T-helper 2 cell treated with Interferon-gamma antibody and Interleukin-4, amounts not matched to agents 100 ng/mL and 5 ng/mL, for 36 hours (primary cell): ENCODE measurements around the gene ME3. TPM values are rescaled to one million over a fixed set of nuclear protein-coding genes. Genes with fewer than 3 reads are reported as not detected.

Experiments used
- intact Hi-C: fragments of 100-400 bp; cut with micrococcal nuclease; formaldehyde crosslinking; loops from one replicate; pipeline ENCODE4 v1.15.1; 2023
- total RNA-seq: library from RNA; stranded (reverse); gene quantifications from 2 replicates; pipeline ENCODE4 v1.2.3, GENCODE V29; 2022

ME3 gene
- total RNA-seq, 1 donor from 2014 or later: 0.95 TPM

DNA sequence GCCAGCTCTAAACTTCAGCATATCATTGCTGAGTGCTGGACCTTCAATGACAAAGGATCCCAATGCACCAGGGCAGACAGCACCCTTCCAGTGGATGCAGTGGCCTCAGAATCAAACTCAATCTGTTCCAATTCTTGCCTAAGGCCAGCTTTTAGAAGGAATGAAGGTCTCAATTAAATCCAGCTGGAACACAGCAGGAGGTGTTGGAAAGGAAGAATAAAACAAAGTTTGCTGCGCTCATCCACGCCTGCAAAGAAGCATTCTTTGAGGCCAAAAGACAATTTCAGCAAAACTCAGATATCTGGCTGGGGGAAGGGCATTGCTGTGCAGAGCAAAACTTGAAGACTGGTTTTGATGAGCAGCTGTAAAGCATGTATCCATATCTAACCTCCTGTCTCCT is 177.1 kb downstream of the ME3 start:
- intact Hi-C loops: no loop called here

DNA sequence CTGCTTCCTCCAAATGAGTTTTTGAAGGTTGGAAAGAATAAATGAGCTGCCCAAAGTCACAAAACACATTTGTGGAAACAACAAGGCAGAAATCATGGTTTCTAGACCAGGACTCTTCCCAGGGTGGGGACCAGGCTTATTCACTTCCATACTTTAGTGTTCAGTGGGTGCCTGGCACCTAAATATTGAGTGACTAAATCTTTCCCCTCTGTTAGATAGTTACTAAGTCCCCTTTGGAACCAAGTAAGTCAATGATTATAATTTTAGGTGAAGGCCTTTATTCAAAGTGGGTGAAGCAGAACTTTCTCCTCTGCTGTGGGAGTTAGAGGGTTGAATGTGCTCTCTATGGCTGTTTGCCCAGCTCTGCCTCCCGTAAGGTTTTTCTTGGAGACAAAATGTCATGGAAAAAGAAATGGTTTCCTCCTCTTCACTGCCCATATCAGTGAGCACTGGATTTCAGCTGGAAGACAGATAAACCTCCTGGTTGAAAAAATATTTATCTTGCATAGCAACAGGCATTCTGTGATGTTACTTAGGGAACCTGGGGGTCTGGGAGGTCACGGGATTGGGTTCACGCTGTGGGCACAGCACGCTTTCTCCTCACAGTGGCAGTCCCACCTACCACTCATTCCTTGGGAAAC is 179.9 kb downstream of the ME3 start:
- intact Hi-C loops: no loop called here

DNA sequence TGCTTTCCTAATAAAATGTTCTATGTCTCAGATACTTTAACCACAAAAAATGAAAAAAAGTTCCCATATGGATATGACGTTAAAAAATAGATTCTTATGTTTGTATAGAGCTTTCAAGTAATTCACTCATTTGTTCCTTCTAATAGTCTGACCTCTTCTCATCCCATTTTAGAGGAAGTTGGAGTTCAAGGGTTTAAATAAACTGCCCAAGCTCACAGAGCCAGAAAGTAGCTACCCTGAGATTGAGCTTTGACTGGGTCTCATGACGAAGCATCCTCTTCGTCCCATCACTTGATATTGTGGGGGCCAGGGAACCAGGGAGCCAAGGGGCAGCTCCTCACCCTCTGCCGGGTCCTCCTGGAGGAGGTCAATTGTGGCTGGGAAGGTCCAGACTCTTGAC is 181.4 kb downstream of the ME3 start:
- intact Hi-C loops: no loop called here

DNA sequence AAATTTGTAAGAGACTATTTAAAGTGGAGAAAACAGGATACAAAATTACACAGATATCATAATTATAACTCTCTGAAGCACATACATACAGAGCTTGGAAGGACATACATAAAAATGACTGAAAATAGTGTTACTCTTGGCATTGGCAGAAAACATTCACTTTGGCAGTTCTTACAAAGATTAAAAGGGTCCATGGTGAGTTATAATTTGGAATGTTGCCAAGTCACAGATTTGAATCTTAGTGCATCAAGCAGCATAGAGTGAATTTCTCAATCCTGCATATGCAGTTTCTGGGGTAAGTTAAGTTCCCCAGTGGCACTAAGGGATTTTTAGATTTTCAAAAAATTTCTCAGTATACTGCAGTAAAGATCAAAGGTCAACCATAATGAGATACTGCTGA is 181.8 kb downstream of the ME3 start:
- intact Hi-C loops: no loop called here

DNA sequence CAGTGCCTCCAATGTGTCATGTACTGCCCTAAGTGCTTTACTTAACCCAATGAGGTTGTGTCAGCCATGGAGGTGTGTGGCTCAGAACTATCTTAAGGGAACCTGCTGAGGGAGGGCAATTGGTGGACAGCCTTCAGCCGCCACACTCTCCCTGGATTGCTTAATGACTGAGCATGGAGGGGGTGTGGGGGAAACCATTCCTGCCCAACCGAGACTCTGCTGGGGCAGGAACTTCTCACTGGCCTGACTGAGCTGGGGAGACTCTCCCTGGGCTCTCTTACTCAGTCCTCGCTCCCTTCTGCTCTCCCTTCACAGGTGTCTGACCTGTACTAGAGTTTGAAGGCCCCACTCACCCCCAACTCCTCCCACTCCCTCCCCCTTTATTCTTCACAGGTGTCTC is 183.0 kb downstream of the ME3 start:
- intact Hi-C loops: no loop called here

DNA sequence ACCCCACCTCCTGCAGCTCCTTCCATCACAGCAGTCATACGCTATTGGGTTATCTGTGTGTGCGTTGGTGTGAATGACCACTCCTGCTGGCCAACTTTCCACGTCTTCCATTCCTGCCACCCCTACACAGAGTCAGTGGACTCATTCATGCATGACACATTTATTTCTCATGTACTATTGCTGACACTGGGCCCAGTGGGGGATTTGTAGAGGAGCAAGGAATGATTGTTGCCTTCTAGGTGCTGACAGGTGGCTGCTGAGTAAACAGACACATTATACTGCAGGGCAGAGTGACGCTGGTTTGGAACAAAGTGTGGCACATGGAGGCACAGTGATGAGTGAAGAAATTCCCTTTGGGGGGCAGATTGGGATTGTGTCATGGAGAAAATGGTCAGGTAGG is 183.9 kb downstream of the ME3 start:
- intact Hi-C loops: no loop called here

DNA sequence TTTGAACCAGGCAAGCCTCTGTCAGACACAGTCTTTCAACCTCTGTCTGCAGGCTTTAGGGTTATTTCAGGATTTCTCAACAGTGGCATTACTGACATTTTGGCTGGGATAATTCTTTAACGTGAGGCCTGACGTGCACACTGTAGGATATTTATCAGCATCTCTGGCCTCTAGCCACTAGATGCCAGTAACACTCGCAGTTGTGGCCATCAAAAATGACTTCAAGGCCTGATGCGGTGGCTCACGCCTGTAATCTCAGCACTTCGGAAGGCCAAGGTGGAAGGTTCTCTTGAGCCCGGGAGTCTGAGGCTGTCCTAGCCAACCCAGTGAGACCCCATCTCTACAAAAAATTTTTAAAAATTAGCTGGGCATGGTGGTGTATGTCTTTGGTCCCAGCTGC is 184.7 kb downstream of the ME3 start:
- intact Hi-C loops: no loop called here

DNA sequence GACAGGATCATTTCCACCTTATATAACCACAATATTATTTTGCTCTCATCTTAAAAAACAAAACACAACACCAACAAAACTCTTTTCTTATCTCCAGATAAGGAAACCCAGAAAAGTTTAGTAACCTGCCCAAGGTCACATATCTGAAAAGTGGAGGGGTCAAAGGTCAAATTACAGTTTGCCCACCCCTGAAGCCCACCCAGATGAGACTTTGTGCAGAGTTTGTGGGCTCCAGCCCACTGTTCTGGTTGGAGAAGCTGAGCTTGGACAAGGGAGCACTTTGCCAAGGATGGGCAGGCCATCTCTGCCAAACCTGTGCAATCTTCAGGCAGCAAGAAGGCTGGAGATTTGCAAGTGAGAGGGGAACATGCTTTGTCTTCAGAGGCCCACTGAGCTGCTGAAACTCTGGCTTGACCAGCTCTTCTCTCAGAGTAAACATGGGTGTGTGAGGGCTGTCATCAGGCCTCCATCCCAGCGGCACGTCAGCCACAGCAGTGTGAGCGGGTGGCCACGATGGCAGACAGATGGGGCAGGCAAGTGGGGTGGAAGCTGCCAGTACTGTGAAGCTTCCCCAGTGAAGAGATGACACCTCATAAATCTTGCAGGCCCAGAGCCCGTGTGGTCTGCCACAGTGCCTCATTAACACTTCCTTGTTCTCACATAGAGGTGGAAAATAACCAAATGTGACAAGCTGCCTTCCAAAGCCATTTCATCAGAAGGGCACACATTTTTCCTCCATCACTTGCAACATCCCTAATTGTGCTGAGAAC is 186.0 kb downstream of the ME3 start:
- intact Hi-C loops: no loop called here

DNA sequence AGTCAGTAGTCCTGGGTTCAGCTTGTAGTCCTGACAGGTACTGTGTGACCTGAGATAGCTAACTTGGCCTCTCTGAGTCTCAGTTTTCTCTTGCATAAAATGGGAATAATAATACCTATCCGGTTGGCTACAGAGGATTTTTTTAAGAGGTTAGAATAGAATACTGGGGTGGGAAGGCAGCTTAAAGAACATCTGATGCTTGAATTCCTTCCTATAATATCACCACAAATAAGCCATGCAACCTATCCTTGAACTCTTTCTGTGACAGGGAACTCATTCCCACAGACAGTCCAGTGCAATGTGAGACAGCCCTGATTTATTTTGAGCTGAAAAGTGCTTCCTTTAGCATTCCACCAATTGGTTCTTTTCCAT is 187.6 kb downstream of the ME3 start:
- intact Hi-C loops: no loop called here

DNA sequence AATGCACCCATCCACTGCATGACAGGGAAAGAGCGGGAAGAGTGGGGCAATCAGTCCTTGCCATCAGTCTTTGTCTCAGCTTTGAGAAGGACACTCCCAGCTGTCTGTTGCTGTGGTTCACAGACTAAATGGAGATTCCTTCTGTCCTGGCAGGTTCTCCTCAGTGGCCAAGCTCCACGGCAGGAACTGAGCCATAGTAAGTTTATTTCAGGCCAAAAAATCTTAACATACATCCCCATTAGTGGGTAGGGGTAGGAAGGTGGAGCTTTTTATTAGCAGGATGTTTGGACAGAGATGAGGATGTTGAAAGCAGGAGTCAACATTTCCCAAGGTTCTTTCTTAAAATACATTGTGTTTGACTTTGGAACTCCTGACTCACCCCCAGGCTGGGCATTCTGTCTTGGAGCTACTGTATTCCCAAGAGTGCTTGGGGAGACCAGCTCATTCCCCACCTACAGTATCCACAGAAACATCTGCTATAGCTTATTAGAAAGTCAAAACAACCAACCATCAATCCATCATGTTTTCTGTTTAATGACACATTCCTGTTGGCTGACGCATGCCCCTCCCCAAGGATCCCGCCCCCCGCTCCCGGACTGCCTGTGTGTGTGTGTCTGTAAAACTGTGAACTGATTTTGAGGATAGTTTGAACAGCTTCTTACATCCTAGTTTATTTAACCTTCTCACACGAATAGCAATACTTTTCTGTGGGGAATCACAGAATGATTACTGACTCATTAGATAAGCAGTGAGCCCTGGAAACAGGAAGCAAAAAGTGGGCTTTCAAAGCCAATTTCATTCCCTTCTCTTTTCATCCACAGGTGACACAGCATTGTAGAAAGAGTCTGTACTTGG is 188.2 kb downstream of the ME3 start:
- intact Hi-C loops: no loop called here

DNA sequence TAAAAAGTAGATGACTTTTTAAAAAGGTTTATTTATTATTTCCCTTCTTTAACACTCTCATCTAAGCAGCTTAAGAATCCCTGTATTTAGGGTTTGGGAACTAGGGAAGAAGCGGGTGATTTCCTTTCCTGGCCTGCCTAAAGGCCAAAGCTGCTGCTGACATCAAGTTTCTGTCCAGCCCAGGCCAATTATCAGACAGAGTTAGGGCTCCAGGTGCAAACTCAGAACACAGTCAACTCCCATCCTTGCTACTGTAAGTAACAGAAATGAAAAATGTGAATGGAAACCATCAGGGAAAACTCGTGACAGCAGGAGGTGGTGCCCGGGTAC is 188.8 kb downstream of the ME3 start:
- intact Hi-C loops: no loop called here

DNA sequence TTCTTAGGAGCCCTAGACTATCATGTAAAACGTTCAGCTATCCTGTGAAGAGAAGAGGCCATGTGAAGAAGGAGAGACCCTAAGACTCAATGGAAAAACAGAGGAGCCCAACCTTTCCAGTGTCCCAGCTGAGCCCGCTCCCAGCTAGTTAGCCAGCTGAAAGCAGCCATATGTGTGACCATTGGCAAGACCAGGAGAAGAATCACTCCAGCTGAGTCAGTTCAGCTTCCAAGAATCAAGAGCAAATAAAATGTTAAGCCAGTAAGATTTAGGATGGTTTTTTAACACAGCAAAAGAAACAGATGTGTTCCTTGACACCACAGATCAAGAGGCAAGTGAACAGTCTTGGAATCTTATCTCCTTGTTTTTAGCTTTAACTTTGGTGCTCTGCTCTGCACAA is 189.7 kb downstream of the ME3 start:
- intact Hi-C loops: no loop called here

DNA sequence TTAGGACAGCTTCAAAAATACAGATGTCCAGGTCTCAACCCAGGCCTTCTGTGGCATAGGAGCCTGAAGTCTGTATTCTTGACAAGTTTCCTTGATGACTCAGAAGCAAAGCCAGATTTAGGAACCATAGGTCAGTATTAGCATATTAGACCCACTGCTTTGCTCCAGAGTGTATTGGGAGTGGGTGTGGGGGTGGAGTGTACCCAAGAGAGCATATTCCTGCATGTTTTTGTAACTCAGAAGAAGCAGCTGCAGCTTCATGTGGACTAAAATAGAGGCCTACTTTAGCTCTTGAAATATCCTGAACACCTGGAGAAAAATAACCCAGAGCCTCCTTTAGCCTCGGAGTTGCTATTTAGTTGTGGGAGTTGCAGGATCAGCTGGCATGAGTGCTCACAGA is 191.0 kb downstream of the ME3 start:
- intact Hi-C loops: no loop called here

DNA sequence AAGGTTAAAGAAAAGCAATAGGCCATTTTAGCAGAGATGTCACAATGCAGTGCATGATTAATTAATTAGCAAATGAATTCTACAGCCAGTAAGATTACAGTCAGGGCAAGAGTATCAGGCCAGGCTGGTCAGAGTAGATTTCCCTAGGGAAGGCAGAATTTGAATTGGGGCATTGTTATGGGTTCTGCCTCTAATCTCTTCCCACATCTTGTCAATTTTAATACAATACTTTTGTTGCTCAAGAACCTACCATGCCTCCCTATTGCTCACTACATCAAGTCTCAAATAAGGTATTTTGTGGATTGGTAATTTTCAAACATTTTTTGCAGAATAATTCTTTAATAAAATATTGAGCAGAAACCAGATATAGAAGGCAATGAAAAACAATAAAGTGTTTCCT is 194.1 kb downstream of the ME3 start:
- intact Hi-C loops: no loop called here

DNA sequence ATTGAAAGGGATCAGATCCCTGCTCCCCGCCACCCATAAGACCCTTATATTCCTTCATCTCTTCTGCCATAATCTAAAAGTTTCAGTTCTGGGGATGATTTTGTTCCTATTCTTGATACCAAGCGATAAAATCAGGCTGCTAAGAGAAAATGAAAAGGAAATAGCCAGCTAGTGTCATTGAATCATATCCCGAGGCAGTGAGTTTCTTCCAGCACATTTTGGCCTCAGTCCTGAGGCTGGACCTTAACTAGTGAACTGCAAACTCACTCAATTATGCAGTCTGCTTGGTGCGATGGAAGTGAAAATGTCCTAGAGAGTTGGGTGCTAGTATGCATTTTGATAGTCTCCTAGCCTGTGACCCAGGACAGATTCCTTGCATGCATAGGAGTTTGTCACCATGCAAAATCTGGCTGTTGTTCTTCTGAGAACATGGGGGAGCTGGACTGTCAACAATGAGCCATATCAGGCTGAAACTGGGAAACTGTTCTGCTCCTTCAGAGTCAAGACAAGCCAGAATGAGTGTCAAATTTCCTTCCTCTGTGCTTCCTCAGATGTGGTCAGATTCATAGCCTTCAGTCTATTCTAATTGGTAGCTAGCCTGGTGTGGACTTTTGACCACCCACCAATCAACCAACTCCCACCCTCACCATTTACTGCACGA is 194.8 kb downstream of the ME3 start:
- intact Hi-C loops: no loop called here

DNA sequence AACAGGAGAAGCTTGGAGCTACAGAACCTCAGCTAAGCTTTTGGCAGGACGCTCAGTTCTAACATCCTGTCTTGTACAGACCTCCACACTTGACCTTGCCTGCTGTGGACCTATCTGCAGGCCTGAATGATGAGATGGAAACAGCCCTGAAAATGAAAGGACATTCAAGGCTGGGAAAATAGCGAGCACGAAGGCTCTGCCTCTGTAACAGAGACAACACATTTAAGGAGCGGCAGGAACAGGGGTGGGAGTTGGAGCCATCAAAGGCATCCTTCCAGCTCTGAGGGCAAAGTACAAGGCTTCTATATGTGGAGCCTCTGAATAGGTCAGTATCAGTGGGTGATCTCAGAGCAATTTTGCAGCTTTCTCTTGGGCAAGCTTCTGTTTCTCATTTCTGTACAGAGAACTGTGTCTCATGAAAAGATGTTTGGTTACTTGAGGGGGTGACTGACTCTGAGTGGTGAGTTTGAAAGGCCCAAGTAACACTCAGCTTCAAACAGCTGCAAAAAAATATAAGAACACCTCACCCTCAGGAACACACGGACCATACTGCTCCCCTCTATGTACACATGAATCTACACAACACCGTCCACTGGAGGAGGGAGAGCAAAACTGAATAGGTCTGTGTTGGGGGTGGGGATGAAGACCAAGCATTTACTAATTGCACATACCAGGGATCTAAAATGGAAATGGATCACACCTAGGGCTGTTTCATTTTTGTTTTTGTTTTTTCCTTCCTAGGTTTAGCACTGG is 196.1 kb downstream of the ME3 start:
- intact Hi-C loops: no loop called here

DNA sequence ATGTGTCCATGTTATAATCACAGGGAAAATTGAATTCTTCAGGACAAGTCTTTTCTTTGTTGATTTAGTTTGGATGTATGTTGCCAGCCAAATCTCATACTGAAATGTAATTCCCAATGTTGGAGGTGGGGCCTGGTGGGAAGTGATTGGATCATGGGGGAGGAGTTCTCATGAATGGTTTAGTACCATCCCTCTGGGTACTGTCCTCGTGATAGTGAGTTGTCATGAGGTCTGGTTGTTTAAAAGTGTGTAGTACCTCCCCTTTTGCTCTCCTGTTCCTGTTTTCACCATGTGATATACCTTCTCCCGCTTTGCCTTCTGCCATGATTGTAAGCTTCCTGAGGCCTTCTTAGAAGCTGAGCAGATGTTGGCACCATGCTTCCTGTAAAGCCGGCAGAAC is 197.4 kb downstream of the ME3 start:
- intact Hi-C loops: no loop called here

DNA sequence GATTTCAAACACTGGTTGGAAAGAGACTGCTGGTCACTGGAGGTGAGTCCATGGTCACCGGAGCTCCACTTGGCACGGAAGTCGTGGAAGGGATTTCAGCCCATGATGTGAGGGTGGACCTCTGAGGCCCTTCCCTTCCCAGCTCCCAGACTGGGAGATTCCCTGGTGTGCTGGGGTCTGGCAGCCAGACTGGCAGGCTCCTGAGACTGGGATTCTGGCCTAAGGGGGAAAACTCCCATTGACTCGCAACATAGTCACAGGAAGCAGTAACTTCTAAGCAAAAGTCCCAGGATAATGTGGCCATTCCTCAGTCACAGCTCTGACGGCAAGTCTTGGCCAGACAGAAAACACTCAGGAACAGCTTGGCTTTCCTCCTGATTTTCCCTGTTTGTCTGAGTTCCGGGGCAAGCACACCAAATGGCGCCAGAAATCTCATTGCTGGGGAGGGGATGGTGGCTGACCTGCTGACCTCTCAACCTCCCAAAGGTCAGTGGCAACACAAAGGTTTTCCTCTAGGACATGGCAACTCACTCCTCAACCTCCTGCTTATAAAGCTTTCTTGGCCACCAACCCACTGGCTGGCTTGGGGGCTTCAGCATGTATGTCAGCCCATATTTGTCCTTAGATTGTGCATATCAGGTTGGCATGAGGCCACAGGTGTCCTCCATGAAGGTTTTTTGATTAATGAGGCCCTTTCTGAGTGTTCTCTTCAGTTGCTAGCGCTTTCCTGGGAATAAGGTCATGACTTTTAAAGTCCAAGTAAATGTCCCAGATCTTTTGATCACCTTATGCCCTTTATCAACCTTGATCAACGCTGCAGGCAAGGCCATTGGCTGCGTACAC is 198.2 kb downstream of the ME3 start:
- intact Hi-C loops: no loop called here

DNA sequence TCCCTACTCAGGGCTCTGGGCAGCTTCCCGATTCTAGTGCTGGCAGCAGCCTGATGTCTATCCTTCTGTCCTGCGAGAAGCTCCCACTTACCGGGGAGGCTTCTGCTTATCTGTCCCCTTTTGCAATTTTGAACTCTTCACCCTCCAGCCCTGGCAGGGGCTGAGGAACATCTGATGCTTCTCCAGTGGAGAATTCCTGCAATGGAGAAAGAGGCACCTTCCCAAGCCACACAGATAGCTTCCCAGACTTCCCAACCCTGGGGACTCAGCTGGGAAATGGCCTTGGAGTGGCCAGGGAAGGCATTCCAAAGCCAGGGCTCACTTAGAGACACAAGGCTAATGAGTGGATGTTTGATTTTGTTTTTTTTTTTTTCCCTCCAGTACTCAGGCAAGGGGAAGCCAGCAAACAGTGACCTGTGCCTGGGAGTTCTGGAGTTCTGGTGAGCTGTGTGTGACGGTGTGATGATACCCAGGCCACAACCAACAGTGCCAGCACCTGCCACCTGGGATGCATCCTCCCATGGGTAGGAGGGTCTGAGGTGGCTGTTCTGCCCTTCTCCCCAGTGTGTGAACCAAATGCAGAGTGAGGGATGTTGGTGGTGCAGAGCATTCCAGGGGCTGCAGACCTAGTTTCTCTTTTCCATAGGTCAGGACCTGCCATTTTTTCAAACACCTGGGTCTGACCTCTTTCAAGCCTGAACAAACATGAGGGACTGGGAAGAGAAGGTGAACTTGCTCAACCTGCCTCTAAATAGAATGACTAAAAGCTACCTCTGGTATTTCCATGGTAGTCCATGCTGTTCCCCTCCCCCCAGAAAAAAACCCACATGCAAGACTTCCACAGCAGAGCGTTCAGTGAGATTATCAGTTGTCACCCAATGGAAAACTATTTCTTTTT is 202.7 kb downstream of the ME3 start:
- intact Hi-C loops: no loop called here
